Right renal cortex interstitium (tissue), 3 donors: Measurements from ENCODE around the gene GPR34. TPM values are rescaled to one million over a fixed set of nuclear protein-coding genes. Genes with fewer than 3 reads are reported as not detected.
"Not testable (repeated sequence)": the region's sequence is repeated elsewhere in the genome, so short reads cannot be mapped to it uniquely, and the experiment has no call there.

ENCODE experiments used
- DNase-seq, 3 donors: peaks; one replicate each; pipeline ENCODE4 v3.0.0-alpha.2; 2013; ENCODE audit warnings: low read depth in 3 of 3, low spot score in 2 of 3
- polyA plus RNA-seq, 3 donors: library from polyadenylated mRNA; unstranded; fragments of 120-200 nt; gene quantifications; one replicate each; pipeline ENCODE4 v1.2.1, GENCODE V29; 2013; ENCODE audit not compliant: insufficient read length in 3 of 3

Gene GPR34
- polyA plus RNA-seq, 3 donors: 4.8 to 6.2 (median 5.4) TPM

DNA sequence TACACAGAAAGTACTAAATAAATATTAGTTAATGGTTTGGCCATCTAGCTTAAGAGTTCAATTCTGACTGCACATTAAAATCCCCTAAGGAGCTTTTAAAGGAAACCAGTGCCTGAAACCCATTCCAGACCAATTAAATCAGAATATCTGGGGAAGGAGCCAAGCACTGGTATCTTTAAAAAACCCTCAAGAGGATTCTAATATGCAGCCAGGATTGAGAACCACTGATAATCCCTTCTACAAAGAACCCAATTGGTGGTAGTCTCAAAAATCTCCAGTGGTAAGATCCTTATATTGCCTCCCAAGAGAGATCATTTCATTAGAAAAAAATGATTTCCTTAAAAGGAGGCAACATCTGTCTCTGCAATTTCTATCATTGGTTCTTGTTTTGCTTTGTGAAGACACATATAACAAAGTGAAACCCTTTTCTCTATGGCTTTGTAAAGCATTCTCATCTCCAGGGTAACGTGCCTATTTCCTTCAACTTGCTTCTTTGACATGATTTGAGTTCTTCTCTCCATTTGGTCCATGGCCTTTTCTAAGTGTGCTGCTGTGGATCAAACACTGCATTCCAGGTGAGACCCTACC, 3.5 kb downstream of the GPR34 start:
- no peak for DNase-seq

DNA sequence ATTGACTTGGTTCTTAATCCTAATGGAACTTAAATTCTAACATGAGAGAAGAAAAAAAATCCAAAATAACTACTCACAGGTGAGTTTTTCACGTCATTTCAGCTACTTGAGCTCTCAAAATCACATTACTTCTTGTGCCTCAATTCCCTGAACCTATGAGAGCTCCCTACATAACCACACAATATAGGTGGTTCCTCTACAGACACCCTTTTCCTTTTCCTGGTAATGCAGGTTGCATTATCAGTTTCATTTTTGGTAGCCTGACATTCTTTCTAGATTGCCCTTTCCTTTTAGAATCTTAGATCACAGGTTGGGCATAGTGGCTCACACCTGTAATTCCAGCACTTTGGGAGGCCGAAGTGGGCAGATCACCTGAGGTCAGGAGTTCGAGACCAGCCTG, 4.3 kb downstream of the GPR34 start:
- no peak for DNase-seq

DNA sequence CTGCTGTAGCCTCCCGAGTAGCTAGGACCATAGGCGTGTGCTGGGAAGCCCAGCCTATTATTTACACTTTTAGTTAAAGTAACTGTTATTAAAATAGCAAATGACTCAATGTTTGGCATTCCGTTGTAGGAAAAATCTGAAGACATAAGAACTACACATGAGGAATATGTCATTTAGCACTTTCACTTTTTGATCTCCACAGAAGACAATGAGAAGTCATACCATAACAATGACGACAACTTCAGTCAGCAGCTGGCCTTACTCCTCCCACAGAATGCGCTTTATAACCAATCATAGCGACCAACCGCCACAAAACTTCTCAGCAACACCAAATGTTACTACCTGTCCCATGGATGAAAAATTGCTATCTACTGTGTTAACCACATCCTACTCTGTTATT, 6.7 kb downstream of the GPR34 start:
- DNase-seq: no peak

DNA sequence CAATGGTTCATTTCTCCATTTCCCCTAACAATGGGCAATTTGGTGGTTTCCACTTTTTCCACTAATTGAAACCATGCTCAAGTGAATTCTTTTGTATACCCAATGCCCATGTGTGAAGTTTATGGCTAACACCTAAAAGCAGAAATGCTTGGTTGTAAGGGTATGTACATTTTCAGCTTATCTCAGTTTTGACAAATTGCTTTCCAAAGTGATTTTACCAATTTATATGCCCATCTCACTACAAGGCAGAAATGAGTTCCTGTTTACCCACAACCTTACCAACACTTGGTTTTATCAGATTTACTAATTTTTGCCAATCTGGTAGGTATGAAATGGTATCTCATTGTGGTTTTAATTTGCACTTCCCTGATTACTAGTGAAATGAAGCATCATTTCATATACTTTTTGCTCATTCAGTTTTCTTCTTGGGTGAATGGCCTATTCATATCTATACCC, 14.8 kb downstream of the GPR34 start:
- DNase-seq: no peak

DNA sequence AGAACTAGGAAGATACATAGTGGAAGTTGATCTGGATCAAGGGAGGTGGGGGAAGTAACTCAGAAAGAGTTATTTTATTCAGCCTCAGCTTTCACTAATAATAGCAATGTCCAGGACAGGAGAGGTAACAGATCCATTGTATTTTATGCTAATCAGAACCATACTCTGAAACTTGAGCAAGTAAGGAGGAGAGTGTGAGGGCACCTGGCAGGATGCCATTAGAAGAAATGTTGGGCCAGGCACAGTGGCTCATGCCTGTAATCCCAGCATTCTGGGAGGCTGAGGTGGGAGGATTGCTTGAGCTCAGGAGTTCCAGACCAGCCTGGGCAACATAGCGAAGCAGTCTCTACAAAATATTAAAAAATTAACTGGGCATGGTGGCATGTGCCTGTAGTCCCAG, 16.3 kb downstream of the GPR34 start:
- DNase-seq: no peak

DNA sequence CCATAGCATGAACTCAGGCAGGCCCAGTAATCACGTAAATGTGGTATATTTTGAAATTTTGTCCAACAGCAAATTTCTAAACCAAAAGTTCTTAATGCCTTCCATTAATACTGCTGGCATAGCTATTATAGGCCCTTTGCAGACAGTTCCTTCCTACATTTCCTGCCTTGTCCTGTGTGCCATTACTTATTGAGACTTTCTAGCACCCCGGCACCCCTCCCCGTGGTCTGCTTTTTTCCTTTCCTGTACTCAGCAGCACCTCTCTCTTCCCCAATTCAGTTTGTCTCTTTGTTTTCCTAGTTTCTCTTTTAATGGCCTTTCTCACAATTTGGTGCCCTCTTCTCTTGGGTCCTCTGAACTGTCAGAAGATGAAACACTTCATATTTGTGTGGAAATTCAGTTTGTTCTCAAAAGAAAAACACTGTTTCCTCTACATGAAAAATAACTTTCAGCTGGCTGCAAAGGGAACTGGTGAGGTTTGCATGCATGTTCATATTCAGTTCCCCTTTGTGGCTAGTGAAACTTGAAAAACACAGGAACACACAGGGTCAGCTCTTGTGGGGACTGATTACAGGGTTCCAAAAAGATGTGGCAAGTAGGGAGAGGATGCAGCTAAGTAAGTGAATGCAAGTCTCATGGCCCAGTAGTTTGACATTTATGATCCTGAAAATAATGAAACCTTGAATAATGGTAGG, 17.1 kb downstream of the GPR34 start:
- no peak for DNase-seq

DNA sequence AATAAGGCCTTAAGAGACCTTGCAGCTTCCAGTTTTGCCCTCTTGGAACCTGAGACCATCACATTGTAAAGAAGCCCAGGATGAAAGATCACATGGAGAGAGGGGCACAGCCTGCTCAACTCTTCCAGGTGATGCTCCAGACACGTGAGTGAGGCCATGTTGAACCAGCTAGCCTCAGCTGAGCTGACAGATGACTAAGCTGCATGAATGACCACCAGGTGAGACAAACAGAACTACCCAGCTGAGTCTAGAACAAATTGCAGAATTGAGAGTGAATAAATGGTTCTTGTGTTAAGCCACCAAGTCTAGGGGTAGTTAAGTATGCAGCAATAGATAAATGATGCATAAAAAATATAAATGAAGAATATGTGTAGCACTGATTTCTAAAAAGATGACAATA, 18.4 kb downstream of the GPR34 start:
- DNase-seq: no peak

DNA sequence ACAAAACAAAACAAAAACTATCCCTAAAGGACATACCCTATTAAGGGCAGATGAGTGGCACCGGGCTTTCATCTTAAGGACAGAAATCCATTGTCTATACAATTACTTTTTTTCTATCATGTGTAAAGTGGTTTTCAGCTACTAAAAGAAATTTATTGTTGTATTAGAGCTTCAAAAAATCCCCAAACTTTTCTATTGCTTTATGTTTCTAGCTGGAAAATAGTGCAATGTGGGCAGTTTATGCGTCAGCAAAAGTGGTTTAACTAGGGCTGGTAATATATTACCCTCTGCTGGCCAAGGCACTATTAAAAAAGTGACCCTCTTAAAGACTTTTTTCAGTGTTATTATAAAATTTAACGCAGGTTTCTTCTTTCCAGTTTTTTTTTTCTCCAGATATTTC, 19.7 kb downstream of the GPR34 start:
- no peak for DNase-seq

DNA sequence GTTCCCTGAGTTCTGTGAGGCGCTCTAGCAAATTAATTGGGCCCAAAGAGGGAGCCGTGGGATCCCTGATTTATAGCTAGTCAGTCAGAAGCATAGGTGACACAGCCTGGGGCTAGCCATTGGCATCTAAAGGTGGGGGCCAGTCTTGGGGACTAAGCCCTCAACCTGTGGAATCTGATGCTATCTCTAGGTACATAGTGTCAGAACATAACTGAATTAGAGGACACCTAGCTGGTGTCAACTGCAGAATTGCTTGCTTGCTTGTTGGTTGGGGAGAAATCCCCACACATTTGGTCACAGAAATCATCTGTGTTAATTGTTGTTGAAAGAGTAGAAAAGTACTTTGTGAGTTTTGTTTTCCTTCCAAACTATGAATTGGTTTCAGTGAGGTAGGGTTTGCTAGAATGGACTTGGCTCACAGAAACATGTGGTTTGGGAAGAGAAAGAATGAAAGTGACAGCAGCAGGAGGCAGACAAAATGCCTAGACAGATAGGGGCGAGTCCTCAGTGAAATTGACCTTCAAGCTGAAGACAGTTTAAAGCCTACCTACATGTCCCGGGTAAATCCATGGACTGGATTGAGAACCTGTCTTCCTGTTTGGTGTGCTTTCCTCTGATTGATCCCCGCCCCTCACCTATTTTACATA, 22.4 kb downstream of the GPR34 start:
- no peak for DNase-seq

DNA sequence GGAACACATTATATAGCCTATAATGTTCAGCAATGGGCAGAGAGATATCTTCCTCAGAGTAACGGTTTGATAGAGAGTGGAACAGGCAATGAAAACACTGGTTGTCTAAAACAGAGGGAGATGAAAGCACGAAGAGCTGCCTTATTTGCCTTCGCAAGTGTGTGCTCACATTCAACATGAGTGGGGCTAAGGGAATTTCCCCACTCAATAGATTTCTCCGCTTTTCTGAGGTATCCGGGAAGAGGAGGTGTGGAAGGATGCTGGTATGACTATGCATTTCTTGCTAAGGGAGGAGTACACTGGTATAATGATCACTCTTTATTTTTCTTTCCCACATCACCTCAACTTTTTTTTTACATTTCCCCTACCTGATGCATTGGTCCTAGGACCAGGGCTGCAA, 27.4 kb downstream of the GPR34 start:
- DNase-seq: no peak

DNA sequence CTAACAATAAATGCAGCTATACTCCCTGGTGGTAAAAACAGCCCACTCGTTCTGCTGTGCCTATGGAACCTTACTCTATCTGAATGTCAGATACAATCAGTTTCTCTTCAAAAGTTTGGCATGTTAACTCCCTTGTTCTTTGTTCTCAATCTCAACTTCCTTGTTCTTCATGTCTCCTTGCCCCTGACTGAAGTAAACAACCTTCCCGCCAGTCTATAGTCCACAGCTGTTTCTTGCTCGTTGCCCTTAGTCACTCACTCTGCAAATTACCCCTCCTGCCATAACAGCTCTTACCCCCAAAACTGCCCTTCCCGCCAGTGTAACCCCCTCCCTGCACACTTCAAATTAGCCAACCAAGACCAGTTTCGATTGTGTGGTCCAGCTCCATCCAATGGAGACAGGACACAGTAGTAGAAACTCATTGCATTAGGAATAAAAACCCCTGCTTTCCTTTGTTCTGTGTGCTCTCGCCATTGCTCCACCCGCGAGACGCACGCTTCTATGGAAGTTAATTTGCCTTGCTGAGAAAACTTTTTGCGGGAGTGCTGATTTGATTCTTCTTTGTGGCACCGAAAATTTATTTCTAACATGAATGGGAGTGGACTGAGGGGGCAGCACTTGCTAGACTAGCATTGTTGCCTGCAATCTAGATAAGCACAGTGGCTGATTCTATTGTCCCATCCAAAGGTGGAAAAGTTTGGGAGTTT, 28.1 kb downstream of the GPR34 start:
- no peak for DNase-seq

DNA sequence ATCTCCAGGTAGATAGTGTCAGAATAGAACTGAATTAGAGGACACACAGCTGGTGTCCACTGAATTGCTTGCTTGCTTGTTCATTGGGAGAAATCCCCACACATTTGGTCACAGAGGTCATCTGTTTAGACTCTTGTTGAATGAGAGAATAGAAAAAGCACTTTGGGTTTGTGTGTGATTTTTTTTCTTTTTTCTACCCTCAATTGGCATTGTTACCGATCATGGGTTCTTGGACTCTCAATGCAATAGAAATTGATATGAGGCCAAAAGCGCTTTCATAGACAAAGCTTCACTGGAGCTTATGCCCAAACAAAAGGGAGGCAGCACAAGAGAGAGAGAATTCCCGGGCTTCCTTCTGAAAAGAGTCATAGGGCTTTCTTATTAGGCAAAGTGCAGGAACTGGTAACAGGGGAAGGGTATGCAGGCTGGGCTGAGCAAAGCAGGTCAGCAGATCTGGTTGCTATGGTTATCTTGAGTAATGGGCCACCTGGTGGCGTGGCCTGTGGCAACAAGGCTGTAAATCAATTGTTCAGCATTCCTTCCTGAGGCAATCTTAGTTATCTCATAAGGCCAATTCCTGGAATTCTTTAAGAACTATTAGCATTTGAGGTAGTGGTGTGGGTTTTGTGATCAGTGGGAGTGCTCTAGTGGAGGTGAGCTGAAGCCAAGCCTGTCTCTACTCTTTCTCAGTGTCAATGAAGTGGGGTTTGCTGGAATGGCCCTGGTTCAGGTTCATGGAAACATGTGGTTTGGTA, 29.9 kb downstream of the GPR34 start:
- no peak for DNase-seq

DNA sequence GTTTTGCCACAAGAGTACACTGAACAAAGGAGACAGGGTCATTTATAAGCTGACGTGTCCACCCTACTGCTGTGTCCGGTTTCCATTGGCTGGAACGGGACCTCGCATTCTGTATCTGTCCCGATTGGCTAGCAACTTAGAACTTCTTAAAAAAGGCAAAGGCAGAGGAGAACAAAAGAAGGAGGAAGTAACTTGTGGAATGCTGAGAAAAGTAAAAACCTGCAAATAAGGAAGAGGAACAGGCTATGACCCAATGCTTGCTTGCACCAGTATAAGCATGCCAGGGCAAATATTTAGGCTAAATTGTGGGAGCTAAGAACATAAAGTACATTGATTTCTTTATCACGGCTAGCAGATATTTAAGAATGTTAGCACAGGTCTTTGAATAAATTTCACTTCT, 30.8 kb downstream of the GPR34 start:
- DNase-seq: not testable (repeated sequence)

DNA sequence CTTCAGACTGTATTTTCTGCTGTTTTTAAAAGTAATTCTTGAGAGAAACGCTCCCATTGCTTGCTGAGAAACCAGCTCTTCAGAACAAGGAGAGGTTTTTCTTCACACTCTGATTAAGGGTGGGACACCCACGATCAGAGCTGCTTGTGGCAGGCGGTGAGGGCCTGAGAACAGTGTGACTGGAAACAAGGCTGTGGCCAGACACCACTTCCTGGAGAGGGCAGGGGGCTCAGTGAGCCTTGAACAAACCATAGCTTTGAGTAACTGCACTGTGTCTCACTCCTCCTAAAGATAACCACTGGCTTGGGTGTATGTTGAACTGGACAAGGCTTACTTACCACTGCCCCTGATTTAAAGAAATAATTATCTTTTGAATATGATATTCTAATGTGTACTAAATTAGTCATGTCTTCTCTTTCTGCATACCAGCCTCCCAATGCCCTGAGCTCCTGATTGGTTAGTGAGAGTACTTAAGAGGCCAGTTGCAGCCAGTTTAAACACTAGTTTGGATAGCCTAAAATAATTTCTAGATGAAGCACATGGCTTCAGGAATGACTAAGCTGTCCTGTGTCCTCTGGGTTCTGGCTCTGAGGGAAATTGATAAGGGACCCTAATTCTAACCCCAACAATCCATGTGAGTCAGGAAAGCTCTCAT, 31.5 kb downstream of the GPR34 start:
- no peak for DNase-seq

DNA sequence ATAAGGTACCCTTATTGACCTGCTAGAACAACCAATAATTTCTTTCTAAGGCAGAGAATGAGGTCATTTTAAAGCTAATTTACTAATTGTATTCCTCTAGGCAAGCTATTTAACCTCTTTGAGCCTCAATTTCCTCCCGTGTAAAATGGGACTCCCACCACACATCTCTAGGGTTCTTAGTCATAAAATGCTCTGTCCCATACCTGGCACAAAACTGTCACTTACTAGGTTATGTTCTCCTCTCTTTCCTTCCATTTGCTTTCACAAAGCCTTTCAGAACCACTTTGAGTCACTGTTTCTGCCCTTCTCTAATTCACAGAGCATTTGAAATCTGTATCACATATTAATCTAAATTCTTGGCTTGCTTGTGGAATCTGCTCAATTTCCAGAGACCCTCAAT, 32.8 kb downstream of the GPR34 start:
- DNase-seq: no peak

DNA sequence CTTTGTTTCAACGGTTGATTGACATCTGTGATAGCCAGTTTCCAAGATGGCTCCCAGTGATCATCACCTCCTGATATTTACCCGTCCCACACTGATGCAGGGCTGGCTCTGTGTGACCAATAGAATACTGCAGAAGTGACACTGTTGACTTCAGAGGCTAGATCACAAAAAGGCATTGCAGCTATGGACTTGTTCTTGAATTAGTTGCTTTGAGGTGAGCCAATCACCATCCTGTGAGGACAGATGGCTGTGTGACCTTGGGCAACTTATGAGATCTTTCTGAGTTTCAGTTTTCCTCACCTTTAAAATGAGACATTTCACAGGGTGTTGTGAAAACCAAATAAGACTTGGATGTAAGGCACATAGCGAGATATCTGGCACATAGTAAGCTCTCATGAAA, 33.4 kb downstream of the GPR34 start:
- no peak for DNase-seq

DNA sequence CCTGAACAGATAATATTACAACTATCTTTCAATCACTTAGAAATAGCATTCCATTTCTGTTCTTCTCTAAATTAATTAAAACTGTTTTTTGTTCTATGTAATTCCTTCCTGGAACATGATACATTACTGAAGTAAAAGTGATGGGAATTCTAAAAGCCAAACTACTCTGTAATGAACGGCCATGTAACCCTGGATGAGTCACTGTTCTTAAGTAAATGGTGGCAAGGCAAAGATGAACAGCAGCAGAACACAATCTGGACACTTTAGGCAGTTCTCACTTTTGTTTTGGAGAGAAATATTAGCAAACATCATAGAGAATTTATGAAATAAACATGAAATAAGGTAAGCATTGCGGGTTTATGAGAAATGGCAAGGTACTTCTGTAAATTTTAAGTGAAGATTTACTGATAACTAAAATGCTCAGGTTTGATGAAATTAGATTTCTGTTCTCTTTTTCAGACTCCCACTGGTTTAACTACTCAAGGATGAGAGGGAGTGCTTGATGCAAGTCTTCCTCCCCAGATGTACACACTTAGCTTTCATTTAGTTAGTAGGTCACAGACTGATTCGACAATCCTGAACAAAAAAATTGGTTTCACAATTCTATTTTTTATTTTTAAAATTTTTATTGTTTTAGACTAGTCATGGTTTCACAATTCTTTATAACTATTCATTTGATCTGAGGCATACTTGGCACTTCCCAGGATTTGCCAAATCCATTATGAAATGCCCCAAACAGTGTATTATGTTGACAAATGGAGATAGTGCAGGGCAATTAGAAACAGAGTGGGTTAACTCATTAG, 34.2 kb downstream of the GPR34 start:
- no peak for DNase-seq

DNA sequence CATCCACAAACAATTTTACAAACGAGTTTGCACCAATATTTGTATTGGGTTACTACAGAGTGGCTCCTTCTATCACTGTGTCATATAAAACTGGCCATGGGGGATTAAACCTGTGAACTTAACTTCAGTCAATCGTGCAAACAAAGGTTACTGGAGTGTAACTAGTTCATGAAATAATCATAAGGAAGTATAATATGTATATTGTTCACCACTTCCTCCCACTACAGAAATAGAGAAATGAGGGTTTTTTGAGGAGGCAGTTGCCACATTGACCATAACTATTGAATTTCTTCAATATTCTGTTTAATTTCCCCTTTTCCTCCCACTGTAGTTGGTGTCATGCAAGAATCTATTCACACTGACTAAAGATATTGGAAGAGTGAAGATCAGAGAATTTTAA, 35.1 kb downstream of the GPR34 start, which contains the start of gene GPR82:
Gene GPR82 (plus strand): TSS at position 356 of the 400 bp plus-strand sequence. CDS start 2,846 bp downstream, outside the sequence.
- no peak for DNase-seq

DNA sequence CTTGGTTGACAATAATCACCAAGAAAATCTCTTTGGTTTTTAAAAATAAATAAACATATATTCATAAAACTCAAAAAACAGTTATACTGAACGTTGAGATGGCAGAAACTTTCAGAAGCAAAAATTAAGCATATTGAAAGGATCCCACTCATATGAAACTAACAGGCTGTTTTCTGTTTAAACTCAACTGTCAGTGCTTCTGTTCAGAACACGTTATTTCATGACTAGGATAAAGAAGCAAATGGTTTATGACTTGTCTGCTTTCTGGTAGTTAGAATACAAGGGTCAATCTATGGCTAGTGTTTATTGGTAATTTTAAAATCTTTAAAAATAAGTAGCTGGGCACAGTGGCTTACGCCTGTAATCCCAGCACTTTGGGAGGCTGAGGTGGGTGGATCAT, 39.4 kb downstream of the GPR34 start:
- DNase-seq: no peak
